Measurements from ENCODE around the gene FEM1A.
A peak's percentile ranks its signal among the peaks of the same experiment; 100 is the strongest.
"Not testable (repeated sequence)": the region's sequence is repeated elsewhere in the genome, so short reads cannot be mapped to it uniquely, and the experiment has no call there.

The FEM1A gene

GRCh38 chr19:4814625-4815425, 23.3 kb downstream of the FEM1A start:
- DNase-seq: no peak

GRCh38 chr19:4815426-4816201, 24.1 kb downstream of the FEM1A start:
- DNase-seq: peak; percentile 82

GRCh38 chr19:4816202-4816949, 24.8 kb downstream of the FEM1A start:
- no peak for DNase-seq

- DNase-seq: no peak
These were observed 25.4 kb downstream of the FEM1A start for GRCh38 chr19:4816950-4817278.

GRCh38 chr19:4817467-4818277, 26.1 kb downstream of the FEM1A start:
- DNase-seq: no peak

GRCh38 chr19:4821265-4821664, 29.7 kb downstream of the FEM1A start:
- DNase-seq: no peak

- not testable (repeated sequence) for DNase-seq
These were observed 30.8 kb downstream of the FEM1A start for GRCh38 chr19:4822354-4822753.

GRCh38 chr19:4823577-4823976, 32.0 kb downstream of the FEM1A start:
- no peak for DNase-seq

- DNase-seq: peak; percentile 17
These were observed 37.6 kb downstream of the FEM1A start for GRCh38 chr19:4829001-4829712.

GRCh38 chr19:4830332-4830731, 38.8 kb downstream of the FEM1A start:
- no peak for DNase-seq

GRCh38 chr19:4830768-4831265, 39.3 kb downstream of the FEM1A start:
- no peak for DNase-seq

- DNase-seq: peak; percentile 82
These were observed 39.9 kb downstream of the FEM1A start, which contains the start of gene TICAM1 for GRCh38 chr19:4831304-4831978. Gene TICAM1 (minus strand): TSS chr19:4831712. CDS start chr19:4818377, 13,335 bp downstream.

GRCh38 chr19:4831979-4832340, 40.4 kb downstream of the FEM1A start:
- DNase-seq: not testable (repeated sequence)

GRCh38 chr19:4832776-4833175, 41.2 kb downstream of the FEM1A start:
- DNase-seq: no peak

- DNase-seq: no peak
These were observed 47.7 kb downstream of the FEM1A start for GRCh38 chr19:4839192-4839591.

- DNase-seq: no peak
These were observed 52.1 kb downstream of the FEM1A start for GRCh38 chr19:4843647-4843965.

- no peak for DNase-seq
These were observed 53.0 kb downstream of the FEM1A start for GRCh38 chr19:4844348-4845179.

- not testable (repeated sequence) for DNase-seq
These were observed 54.4 kb downstream of the FEM1A start for GRCh38 chr19:4845975-4846374.

GRCh38 chr19:4847190-4847973, 55.8 kb downstream of the FEM1A start:
- no peak for DNase-seq
